Omental fat pad (tissue), 4 donors: ENCODE data around the gene FAM221A. TPM values are rescaled to one million over a fixed set of nuclear protein-coding genes. Genes with fewer than 3 reads are reported as not detected.

Source experiments
- ATAC-seq: fragments of 150-250 bp; one replicate; pipeline ENCODE4 v1.9.1; 2016; ENCODE audit warnings: mild to moderate bottlenecking, moderate library complexity; ENCODE audit not compliant: low FRiP score
- DNase-seq: peaks from one replicate; pipeline ENCODE4 v3.0.0-alpha.2; 2019; ENCODE audit warnings: low spot score
- CTCF ChIP-seq, 3 donors: fragments of 450-650 bp; IDR thresholded peaks; one replicate each; pipeline ENCODE4 v1.5.1; 2016 to 2017; ENCODE audit warnings: antibody characterized with exemption in 3 of 3, mild to moderate bottlenecking in 3 of 3, moderate library complexity in 2 of 3
- total RNA-seq, 4 donors: library from RNA; depleted of rRNA; stranded (reverse); fragments of >200 nt; gene quantifications; one replicate each; pipeline ENCODE4 v1.1.0, GENCODE V29; 2016

Gene FAM221A
- total RNA-seq, 4 donors from 2014 or later, result 8.5 to 18.3 (median 13.8) TPM

GRCh38 chr7:23685731-23686130 lies 5.7 kb downstream of the FAM221A start:
- no peak for TF ChIP-seq CTCF (IDR thresholded peaks at IDR 0.05)
- no peak for DNase-seq
- peak; percentile 81 for ATAC-seq

GRCh38 chr7:23687011-23687410 lies 7.0 kb downstream of the FAM221A start:
- TF ChIP-seq CTCF (IDR thresholded peaks at IDR 0.05), result no peak
- no peak for ATAC-seq
- no peak for DNase-seq

GRCh38 chr7:23689165-23689564 lies 9.2 kb downstream of the FAM221A start:
- no peak for TF ChIP-seq CTCF (IDR thresholded peaks at IDR 0.05)
- ATAC-seq (no peak), DNase-seq (no peak)

- no peak for TF ChIP-seq CTCF (IDR thresholded peaks at IDR 0.05)
- no peak for DNase-seq
Measured at GRCh38 chr7:23691320-23691719, 11.3 kb downstream of the FAM221A start.

GRCh38 chr7:23693224-23693623 lies 13.2 kb downstream of the FAM221A start:
- TF ChIP-seq CTCF (IDR thresholded peaks at IDR 0.05), result no peak
- ATAC-seq (no peak), DNase-seq (no peak)

More at GRCh38 chr7:23691320-23691719, 11.3 kb downstream of the FAM221A start:
- no peak for ATAC-seq

- no peak for TF ChIP-seq CTCF (IDR thresholded peaks at IDR 0.05)
- DNase-seq, result no peak
- no peak for ATAC-seq
Measured at GRCh38 chr7:23696916-23697441, 17.0 kb downstream of the FAM221A start.

GRCh38 chr7:23698822-23699221 lies 18.8 kb downstream of the FAM221A start:
- ATAC-seq (no peak), DNase-seq (no peak)
- TF ChIP-seq CTCF (IDR thresholded peaks at IDR 0.05), result no peak
